Mucosa of descending colon (tissue), 3 donors: ENCODE results near the gene LYG2. TPM values are rescaled to one million over a fixed set of nuclear protein-coding genes. Genes with fewer than 3 reads are reported as not detected.
"Not testable (repeated sequence)": the region's sequence is repeated elsewhere in the genome, so short reads cannot be mapped to it uniquely, and the experiment has no call there.

Experiments
- ATAC-seq: fragments of 200-7000 bp; cut with Tn5 transposase; one replicate; pipeline ENCODE4 v1.9.1; 2020; ENCODE audit warnings: mild to moderate bottlenecking, moderate library complexity
- DNase-seq, 3 donors: peaks; one replicate each; pipeline ENCODE4 v3.0.0-alpha.2; 2020
- H3K36me3 ChIP-seq: fragments of 200-600 bp; one replicate; pipeline ENCODE4 v1.8.0; 2021; ENCODE audit warnings: low read depth, mild to moderate bottlenecking
- H3K4me1 ChIP-seq: fragments of 200-600 bp; one replicate; pipeline ENCODE4 v1.8.0; 2021; ENCODE audit warnings: low read depth, mild to moderate bottlenecking
- H3K4me3 ChIP-seq: fragments of 200-600 bp; one replicate; pipeline ENCODE4 v1.8.0; 2021; ENCODE audit warnings: mild to moderate bottlenecking
- H3K9me3 ChIP-seq: fragments of 200-600 bp; one replicate; pipeline ENCODE4 v1.8.0; 2021; ENCODE audit warnings: mild to moderate bottlenecking
- CTCF ChIP-seq: fragments of 200-600 bp; IDR thresholded peaks from one replicate; pipeline ENCODE4 v1.8.0; 2022; ENCODE audit warnings: antibody characterized with exemption, mild to moderate bottlenecking
- intact Hi-C, 2 donors: fragments of 100-400 bp; cut with DNase I in 1 of 2; cut with micrococcal nuclease in 1 of 2; formaldehyde crosslinking; loops; one replicate each; pipeline versions ENCODE4 v1.11.0 to v1.11.1; 2022; cut with DNase I, micrococcal nuclease
- total RNA-seq, 3 donors: library from RNA; stranded (reverse); fragmentation: NEBNext Ultra II Directional in 2 of 3; extraction: Animal tissue kit (Norgen Biotek cat#: 25700) in 2 of 3; gene quantifications; one replicate each; pipeline versions ENCODE4 v1.2.1 to v1.2.4, GENCODE V29; 2021 to 2023
- donor health status: DM: no; HTN: no; CAD: no; lungs with moderate emphysema.
- donor health status: DM: no; HTN: no; CAD: no.
- donor health status: DM: no; HTN: yes; CAD: no.

LYG2 gene
- total RNA-seq, 3 donors from 2014 or later, result not detected

- Histone ChIP-seq H3K4me3 (no peak overlapping the region), H3K36me3 (no peaks in the 10 kb centered on the region), H3K4me1 (no peaks in the 10 kb centered on the region), H3K9me3 (peaks cover 5% of the 10 kb centered on the region)
- no peak for TF ChIP-seq CTCF
- DNase-seq, result no peak
- no peak for ATAC-seq
- intact Hi-C loops, result no loop called here
These were observed 23.4 kb upstream of the LYG2 start for GRCh38 chr2:99278793-99279291.

GRCh38 chr2:99278195-99278765 lies 22.8 kb upstream of the LYG2 start:
- H3K9me3 ChIP-seq, intact Hi-C loops, H3K4me3 ChIP-seq, H3K36me3 ChIP-seq, DNase-seq, ATAC-seq, H3K4me1 ChIP-seq: not testable (repeated sequence)

- Histone ChIP-seq H3K4me3 (no peak overlapping the region), H3K36me3 (no peaks in the 10 kb centered on the region), H3K9me3 (peaks cover 16% of the 10 kb centered on the region), H3K4me1 (no peaks in the 10 kb centered on the region)
- intact Hi-C loops, result no loop called here
- no peak for DNase-seq
- no peak for ATAC-seq
- no peak for TF ChIP-seq CTCF
These were observed 20.4 kb upstream of the LYG2 start for GRCh38 chr2:99275882-99276281.

GRCh38 chr2:99261242-99261641 lies 5.8 kb upstream of the LYG2 start:
- no peak for TF ChIP-seq CTCF
- no peak overlapping the region for H3K4me3 ChIP-seq
- intact Hi-C loops, result no loop called here
- no peak for ATAC-seq
- H3K4me1 ChIP-seq, result no peaks in the 10 kb centered on the region
- DNase-seq, result no peak
- no peaks in the 10 kb centered on the region for H3K9me3 ChIP-seq
- no peaks in the 10 kb centered on the region for H3K36me3 ChIP-seq

- Histone ChIP-seq H3K36me3 (no peaks in the 10 kb centered on the region), H3K9me3 (no peaks in the 10 kb centered on the region), H3K4me3 (no peak overlapping the region), H3K4me1 (no peaks in the 10 kb centered on the region)
- intact Hi-C loops, result no loop called here
- no peak for TF ChIP-seq CTCF
- no peak for DNase-seq
- no peak for ATAC-seq
These were observed 4.7 kb upstream of the LYG2 start for GRCh38 chr2:99260184-99260583.

- intact Hi-C loops, result no loop called here
These were observed 4.0 kb upstream of the LYG2 start for GRCh38 chr2:99259465-99259864.

More at GRCh38 chr2:99259465-99259864, 4.0 kb upstream of the LYG2 start:
- Histone ChIP-seq H3K4me3 (no peak overlapping the region), H3K9me3 (no peaks in the 10 kb centered on the region), H3K36me3 (no peaks in the 10 kb centered on the region), H3K4me1 (no peaks in the 10 kb centered on the region)
- no peak for TF ChIP-seq CTCF
- no peak for ATAC-seq
- no peak for DNase-seq
